Neural cell (in vitro differentiated cells): Measurements from ENCODE around the gene CSRNP3.

Experiments used
- TAF1 ChIP-seq: IDR thresholded peaks from 2 replicates; pipeline ENCODE4 v1.6.1; 2012; ENCODE audit warnings: low read depth
- TF ChIP-seq, protein P1 (sequence below): fragments of 450-650 bp; IDR thresholded peaks from 2 replicates; pipeline ENCODE4 v1.5.1; 2014; ENCODE audit warnings: antibody characterized with exemption, mild to moderate bottlenecking, moderate library complexity; ENCODE audit not compliant: poor library complexity, severe bottlenecking

- TF ChIP-seq TAF1, result no peak
- TF ChIP-seq, protein P1, sequence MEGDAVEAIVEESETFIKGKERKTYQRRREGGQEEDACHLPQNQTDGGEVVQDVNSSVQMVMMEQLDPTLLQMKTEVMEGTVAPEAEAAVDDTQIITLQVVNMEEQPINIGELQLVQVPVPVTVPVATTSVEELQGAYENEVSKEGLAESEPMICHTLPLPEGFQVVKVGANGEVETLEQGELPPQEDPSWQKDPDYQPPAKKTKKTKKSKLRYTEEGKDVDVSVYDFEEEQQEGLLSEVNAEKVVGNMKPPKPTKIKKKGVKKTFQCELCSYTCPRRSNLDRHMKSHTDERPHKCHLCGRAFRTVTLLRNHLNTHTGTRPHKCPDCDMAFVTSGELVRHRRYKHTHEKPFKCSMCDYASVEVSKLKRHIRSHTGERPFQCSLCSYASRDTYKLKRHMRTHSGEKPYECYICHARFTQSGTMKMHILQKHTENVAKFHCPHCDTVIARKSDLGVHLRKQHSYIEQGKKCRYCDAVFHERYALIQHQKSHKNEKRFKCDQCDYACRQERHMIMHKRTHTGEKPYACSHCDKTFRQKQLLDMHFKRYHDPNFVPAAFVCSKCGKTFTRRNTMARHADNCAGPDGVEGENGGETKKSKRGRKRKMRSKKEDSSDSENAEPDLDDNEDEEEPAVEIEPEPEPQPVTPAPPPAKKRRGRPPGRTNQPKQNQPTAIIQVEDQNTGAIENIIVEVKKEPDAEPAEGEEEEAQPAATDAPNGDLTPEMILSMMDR, result no peak
Observed at GRCh38 chr2:165716091-165716490, 246.6 kb downstream of the CSRNP3 start.
